ENCODE data around the gene WIPF3.

- TF ChIP-seq CTCF (IDR thresholded peaks at IDR 0.05) (no peak), POLR2A (IDR thresholded peaks at IDR 0.05) (no peak), POLR2AphosphoS5 (IDR thresholded peaks at IDR 0.05) (no peak), EP300 (IDR thresholded peaks at IDR 0.05) (no peak)
Measured at GRCh38 chr7:29962035-29962434, 155.7 kb downstream of the WIPF3 start.

Data from upper lobe of left lung (tissue), 4 donors.